Activated naive CD4-positive, alpha-beta T cell (primary cell): ENCODE data around the gene CREB1.

ENCODE experiments used
- DNase-seq, 4 experiments: peaks; one replicate each; lab custom pipeline; 2025; lab: John Stamatoyannopoulos, UW

The CREB1 gene

DNA sequence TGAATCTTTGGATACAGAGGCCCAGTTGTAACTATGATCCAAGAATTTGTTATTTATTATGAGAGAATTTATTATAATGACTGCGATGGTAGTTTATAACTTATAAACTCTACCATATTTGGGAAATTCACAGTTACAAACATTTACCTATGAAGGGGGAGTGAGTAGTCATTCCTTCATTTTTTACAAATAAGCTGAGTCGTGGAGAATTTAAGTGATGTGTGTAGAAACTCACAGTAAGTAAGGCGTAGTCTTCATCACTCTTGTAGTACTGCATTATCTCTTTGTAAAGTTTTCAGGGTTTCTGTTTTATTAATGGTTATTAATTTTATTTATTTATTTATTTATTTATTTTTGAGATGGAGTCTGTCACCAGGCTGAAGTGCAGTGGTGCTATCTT, 13.5 kb downstream of the CREB1 start:
- DNase-seq = no peak

DNA sequence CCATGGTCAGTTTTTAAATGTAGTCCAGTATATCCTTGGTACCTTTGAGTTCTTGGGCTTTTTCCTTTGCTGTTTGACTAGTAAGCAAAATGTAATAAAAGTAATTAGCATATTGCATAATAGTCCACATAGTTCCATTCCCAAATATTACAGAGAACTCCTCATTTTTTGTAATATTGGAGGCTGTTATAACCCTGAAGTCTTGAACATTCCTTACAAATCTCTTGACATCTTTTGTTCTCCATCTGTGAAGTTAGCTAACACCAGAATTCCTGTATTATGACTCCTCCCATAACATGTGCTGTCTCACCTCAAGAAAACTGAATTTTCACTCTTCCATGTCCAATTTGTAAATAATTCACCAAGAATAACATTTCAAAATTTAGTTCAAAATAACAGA, 17.1 kb downstream of the CREB1 start:
- no peak for DNase-seq

DNA sequence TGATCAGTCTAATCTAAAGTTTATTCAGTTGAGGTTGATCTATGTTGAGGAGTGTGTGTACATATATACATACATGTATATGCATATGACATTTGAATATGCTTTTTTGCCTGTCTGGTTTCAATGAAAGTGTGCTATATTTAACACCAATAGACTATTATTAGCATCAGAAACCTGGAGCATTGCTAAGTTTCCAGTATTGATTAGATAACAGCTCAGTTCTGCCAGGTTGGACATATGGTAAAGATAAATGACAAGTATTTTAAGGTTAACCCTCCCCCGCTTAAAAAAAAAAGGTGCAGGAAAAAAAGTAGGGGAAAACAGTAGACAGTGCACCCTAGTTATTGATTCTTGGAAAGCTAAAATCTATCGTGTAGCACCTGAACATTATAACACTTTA, 19.4 kb downstream of the CREB1 start:
- DNase-seq = no peak

DNA sequence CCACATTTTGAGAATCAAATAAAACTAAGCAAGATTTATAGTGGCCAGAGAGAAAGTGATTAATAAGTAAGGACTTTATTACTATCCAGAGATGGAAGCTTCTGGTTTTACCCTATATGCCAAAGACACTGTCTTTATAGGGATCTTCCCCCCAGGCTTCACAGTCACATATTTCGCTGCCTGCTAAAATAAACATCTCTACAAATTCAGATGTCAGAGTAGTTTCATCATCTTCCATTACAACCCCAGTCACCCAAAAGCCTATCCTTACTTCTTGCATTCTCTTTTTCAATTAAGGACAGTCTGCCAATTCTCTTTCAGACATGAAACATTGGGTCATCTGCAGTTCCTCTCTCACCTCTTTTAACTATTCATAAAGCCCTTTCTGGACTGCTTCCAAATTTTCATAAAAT, 28.3 kb downstream of the CREB1 start:
- DNase-seq = no peak

DNA sequence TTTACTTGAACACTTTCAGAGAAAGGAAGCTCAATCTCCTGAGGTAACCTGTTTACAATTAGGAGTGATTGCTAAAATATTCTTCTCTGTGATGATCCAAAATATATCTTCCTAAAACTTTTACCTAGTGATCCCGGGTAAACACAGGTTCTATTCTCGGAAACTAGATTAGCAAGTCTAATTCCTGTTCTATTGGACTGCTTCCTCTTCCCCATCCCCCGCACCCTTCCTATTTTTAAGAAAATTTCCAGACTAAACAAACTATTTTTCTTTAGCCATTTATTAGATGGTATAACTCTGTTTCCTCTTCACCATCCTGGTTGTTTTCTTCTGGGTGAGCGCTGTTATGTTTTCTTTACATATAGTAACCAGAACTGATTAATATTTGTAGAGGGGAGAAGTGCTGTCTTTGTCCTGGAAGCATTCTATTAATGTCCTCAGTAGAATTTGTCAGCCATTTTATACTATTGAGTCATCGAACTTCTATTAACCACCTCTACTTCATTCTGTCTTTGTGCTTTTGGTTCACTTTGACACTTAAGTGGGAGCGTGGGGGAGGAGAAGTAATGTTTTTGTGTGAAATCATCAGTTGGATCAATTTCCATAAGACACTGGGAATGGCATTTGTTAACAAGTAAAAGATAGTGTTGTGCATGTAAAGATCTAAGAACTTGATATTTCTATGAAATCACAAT, 31.8 kb downstream of the CREB1 start:
- DNase-seq = no peak

DNA sequence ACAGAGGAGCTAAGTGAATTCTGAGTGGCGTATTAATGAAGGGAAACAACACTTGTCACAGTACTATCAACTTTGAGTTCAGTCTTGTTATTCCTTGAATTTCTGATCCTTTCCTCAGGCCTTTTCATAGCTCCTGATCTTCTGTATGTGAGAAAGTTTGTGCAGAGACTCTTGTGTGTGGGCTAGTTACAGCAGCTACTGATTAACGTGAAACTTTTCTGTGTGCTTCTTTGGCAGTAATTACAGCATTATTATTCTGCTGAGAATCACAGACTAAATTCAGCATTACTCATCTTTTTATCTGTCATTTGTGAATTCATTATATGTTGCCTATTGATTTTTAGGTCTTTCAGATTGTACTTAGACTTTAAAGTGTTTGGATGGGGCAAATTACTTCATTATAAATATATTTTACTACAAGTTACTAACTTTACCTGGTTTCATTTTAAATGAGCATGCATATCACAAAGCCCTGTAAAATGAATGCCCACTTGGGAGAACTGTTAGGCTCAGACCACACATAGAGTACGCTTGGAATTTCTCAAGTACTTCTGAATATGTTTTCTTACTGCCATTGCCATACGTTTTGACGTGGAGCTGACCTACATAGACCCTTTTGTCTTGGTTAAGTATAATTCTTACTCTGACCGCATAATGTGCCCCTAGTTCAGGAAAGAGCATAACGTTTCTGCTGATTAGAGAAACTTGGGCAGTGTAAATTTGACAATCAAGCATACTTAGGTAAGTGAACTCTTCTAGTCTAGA, 36.2 kb downstream of the CREB1 start:
- DNase-seq = no peak

DNA sequence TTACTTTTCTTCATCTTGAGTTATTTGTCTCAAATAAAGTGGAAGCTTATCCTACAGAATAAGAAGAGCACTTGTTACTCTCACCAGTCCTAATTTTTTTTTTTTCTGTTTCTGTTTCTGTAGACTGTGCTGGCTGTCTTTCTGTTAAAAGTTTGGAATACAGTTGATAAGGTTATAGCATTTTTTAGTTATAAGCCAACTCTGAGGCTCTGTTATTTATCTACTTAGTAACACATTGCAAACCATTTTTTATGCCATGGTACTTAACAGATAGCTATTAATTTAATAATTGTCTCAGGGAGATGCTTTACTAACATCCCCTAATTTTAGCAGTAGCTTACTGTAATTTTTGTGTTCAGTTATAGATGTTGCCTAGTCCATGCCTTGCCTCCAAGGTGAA, 37.9 kb downstream of the CREB1 start:
- DNase-seq = no peak

DNA sequence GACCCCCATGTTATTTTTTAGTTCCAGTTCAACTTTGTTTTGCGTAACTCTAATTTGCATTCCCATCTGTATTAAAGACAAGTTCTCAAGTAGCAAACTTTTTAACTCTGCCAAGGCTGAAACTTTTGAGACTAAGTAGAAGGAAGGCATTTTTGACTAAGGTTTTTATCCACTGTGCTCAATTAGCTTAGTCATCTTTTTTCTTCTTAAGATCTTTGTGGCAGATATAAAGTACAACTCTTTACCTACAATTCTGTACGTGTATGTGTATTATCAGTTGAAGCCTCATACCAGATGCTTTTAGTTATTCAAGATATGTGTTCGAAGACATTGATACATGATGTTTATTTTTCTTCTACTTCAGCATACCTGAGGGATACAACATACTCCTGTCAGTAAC, 41.6 kb downstream of the CREB1 start:
- DNase-seq = no peak

DNA sequence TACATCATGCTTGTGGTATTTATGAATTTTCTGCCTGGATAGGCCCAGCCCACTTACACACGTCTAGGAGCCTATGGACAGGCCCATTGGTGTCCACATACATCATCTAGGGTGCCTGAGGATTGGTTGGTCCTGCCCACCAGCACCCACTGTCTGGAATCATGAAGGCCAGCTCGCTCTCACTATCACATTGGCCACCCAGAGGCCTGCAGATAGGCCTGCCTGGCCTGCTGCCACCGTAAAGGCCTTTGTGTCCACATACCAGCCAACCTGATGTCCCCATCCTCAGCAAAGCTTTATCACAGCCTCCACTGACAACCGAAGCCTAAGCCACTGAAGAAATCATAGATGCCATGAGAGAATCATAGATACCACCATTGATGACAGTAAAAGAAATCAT, 55.2 kb downstream of the CREB1 start:
- no peak for DNase-seq

DNA sequence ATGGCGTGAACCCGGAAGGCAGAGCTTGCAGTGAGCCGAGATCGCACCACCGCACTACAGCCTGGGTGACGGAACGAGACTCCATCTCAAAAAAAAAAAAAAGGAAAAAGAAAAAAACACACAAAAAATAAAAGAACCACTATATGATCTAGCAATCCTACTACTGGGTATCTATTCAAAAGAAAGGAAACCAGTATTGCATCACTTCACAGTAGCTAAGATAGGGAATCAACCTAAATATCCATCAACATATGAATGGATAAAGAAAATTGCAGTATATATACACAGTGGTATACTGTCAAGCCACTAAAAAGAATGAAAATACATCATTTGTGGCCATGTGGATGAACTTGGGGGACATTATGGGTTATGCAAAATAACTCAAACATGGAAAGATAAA, 57.5 kb downstream of the CREB1 start:
- no peak for DNase-seq

DNA sequence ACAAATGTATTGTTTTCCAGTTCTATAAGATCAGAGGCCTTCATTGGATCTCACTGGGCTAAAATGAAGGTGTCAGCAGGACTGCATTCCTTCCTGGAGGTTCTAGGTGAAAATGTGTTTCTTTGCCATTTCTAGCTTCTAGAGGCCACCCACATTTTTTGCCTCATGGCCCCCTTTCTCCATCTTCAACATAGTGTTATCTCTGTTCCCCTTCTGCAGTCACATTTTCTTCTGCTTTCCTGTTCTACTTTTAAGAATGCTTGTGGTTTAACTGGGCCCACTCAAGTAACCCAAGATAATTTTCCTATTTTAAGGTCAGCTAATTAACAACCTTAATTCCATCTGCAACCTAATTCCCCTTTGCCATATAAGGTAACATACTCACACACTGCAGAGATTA, 59.4 kb downstream of the CREB1 start:
- DNase-seq = no peak

DNA sequence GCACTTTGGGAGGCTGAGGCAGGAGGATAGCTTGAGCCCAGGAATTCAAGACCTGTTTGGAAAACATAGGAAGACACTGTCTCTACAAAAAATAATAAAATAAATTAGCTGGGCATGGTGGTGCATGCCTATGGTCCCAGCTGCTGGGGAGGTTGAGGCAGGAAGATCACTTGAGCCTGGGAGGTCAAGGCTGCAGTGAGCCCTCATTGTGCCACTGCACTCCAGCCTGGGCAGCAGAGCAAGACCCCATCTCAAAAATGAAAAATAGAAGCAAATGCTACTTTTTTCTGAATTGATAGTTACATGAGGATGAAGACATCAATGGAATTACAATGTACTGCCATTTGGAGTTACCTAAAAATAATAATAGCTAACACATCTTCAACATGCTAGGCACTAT, 63.5 kb downstream of the CREB1 start:
- DNase-seq = no peak

DNA sequence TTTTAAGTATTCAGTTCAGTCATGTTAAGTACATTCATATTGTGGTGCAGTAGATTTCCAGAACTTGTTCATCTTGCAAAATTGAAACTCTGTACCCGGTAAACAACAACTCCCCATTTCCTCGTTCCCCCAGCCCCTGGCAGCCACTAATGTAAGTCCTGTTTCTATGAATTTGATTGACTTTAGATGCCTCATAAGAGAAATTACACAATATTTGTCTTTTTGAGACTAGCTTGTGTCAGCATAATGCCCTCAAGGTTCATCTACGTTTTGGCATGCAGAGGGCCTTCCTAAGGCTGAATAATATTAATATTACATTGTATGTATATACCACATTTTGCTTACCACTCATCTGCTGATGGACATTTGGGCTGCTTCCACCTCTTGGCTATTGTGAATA, 64.5 kb downstream of the CREB1 start:
- DNase-seq = no peak

DNA sequence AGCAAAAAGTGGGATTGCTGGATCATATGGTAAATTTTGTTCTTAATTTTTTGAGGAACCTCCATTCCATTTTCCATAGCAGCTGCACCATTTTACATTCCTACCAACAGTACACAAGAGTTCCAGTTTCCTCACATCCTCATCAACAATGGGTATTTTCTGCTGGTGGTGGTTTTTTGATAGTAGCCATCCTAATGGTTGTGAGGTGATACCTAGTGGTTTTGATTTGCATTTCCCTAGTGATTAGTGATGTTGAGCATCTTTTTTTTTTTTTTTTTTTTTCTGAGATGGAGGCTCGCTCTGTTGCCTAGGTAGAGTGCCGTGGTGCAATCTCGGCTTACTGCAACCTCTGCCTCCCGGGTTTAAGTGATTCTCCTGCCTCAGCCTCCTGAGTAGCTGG, 65.0 kb downstream of the CREB1 start:
- no peak for DNase-seq

DNA sequence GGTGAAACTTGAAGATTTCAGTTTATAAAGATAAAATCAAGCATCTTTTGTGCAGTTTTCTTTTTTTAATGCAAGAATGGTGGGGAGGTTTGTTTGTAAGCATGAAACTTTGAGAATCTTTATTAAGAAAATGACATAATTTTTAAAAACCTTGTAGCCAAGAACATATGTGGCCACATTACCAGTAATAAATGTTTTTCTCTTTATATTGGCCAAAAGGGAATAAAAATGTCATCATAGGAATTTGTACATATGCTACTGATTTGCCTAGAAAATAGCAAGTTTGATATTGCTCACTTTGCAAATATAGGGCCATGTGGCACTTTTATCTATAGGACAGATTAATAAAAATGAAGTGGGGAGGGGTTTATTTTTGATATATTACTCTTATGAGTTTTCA, 69.9 kb downstream of the CREB1 start:
- DNase-seq = no peak

DNA sequence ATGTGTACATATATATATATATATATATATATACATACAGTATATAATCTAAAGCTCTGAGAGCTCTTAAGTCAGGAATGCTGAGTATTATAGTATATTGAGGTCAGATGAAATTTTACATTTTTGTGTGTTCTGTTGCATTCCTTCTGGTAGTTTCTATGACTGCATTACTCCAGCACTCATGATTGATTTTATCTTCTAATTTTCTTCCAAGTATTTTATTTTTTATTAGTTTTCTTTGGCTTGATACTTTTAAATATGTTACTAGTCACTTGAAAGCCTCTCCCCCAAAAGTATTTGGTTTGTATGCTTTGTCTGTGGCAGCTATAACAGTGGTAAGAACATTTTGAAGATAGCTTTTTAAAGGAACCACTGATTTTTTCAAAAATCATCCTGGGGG, 70.5 kb downstream of the CREB1 start:
- no peak for DNase-seq

DNA sequence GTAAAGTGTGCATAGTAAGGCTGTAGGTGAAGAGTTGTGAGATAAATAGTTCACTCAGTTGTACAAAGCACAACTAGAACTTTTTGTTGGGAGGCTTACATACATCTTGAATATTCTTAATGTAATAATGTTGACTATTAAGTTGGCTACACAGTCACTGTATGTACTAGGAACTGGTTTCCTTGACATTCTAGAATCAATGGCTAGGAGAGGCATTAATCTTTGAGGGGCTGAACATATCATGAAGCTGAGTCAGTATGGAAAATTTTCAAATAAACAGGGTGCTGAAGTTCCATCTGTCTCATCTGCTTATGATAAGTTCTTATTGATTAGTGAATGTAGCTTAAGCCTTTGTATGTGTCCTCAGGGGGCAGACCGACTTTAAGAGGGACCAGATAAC, 72.0 kb downstream of the CREB1 start:
- DNase-seq = no peak

DNA sequence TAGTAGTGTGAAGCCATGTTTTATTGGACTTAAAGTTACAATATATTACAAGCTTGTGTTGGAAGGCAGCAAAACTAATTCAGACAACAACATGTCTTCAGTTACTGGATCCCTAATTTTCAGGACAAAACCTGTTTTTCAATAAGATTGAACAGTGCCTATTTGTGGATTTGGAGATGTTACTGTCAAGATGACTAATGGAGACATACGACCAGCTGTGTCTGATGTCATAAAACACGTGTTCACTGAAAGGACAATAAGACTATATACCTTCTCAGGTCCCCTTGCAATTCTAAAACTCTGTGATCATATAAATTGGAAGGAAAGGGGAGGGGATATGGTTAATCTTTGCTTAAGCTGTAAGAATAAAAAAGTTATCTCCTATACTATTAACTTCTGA, 73.7 kb downstream of the CREB1 start:
- DNase-seq = no peak

DNA sequence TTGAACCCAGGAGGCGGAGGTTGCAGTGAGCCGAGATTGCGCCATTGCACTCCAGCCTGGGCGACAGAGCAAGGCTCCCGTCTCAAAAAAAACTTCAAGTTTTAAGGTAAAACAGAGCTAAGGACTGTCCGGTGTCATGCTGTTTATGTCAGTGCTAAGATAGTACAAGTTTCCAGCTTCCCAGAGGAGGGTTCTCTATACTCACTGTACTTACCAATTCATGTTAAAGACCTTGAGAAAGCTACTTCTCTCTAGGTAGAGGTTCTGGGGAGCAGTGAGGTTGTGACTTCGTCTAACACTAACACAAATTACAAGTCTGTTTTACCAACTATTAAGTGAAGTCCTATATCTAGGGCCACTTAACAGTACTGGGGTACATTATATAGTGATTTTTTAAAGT, 76.6 kb downstream of the CREB1 start:
- DNase-seq = no peak

DNA sequence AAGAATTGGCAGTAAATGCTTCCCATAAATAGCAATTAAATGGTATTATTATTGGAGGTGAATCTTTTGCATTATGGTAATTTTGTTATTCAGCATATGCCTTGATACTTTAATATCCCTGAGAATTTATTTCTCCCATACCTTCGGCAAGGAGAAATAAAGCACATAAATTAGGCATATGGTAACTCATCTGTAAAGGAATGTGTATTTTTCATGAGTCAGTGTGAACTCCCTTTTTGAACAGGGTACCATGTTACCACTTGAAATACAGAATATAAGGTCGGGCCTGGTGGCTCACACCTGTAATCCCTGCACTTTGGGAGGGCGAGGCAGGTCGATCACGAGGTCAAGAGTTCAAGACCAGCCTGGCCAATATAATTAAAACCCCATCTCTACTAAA, 77.1 kb downstream of the CREB1 start:
- DNase-seq = no peak

DNA sequence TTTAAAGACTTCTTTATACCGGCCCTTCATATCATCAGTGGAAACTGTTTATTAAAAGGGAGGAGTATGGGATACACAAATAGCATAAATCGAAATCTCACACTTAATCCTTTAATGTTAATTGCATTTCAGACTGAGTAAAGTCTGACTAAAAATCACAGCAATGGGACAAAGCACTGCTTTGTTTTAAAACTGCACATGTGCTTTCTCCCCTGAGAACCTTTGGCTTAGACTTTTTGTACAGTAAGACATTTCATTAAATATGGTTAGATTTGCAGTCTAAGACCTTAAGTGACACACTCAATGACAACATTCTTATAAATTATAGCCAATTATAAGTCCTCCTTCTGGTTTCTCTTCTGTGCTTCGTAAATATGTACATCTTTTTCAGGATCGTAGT, 83.0 kb downstream of the CREB1 start:
- DNase-seq = no peak

DNA sequence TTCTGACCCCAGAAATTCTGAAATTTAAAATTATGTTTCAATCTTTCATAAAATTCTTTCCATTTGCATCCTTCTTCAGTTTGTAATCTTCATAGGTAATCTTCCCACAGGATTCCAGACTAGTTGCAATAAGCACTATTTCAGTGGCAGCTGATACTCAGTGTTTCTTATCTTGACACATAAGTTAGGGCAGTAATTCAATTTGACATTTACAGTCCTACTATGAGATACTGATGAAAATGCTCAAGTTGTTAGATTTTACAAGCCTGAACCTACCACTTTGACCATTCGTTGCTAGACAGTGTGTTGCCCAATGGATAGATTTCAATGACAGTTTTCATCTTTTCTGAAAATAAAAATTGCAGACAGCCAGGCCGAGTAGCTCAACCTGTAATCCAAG, 85.1 kb downstream of the CREB1 start:
- DNase-seq = no peak

DNA sequence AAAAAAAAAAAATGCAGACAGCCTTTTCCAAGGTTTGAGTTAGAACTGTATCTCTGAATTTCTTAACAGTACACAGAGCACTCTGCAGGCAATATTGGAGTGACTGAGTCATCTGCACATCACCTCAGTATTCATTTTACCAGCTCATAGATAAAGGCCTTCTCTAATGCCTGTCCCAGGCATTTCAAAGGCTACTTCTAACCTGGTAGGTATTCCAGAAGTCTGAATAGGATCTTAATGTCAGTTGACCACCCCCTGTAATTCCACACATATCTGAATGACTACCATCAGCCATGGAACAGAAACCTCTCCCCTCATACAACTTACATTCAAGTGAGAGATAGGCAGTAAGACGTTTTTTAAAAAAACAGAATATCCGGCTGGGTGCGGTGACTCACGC, 86.4 kb downstream of the CREB1 start:
- DNase-seq = no peak
